Liver (tissue), 9 donors: ENCODE data around the gene STIM2. TPM values are rescaled to one million over a fixed set of nuclear protein-coding genes. Genes with fewer than 3 reads are reported as not detected.

Source experiments
- DNase-seq: peaks from one replicate; pipeline ENCODE4 v3.0.0-alpha.2; 2017; ENCODE audit warnings: low spot score
- H3K27ac ChIP-seq, 2 donors: one replicate each; pipeline ENCODE4 v1.7.0; 2013; ENCODE audit warnings: inconsistent platforms in 2 of 2, low read length in 2 of 2, control low read depth in 1 of 2, low read depth in 1 of 2, mild to moderate bottlenecking in 1 of 2
- H3K27me3 ChIP-seq, 4 donors: one replicate each; pipeline versions ENCODE4 v1.6.1 to v1.7.0; 2013; ENCODE audit warnings: low read length in 3 of 4, inconsistent platforms in 1 of 4, mild to moderate bottlenecking in 1 of 4, moderate library complexity in 1 of 4; ENCODE audit not compliant: control insufficient read depth in 4 of 4, insufficient read depth in 4 of 4
- H3K36me3 ChIP-seq, 4 donors: one replicate each; pipeline versions ENCODE4 v1.6.1 to v1.7.0; 2013; ENCODE audit warnings: low read length in 3 of 4, mild to moderate bottlenecking in 3 of 4, low read depth in 1 of 4, moderate library complexity in 1 of 4; ENCODE audit not compliant: control insufficient read depth in 4 of 4, insufficient read depth in 3 of 4
- H3K4me1 ChIP-seq, 4 donors: one replicate each; pipeline versions ENCODE4 v1.6.1 to v1.7.0; 2013; ENCODE audit warnings: low read length in 3 of 4, mild to moderate bottlenecking in 3 of 4, moderate library complexity in 1 of 4; ENCODE audit not compliant: control insufficient read depth in 4 of 4, insufficient read depth in 4 of 4
- H3K4me3 ChIP-seq, 3 donors: one replicate each; pipeline versions ENCODE4 v1.6.1 to v1.7.0; 2013; ENCODE audit warnings: low read length in 3 of 3, control low read depth in 1 of 3, low read depth in 1 of 3, mild to moderate bottlenecking in 1 of 3
- H3K9ac ChIP-seq, 2 donors: one replicate each; pipeline ENCODE4 v1.7.0; 2013; ENCODE audit warnings: low read length in 2 of 2, mild to moderate bottlenecking in 2 of 2, moderate library complexity in 2 of 2, control low read depth in 1 of 2, low read depth in 1 of 2
- H3K9me3 ChIP-seq, 4 donors: one replicate each; pipeline versions ENCODE4 v1.6.1 to v1.7.0; 2013; ENCODE audit warnings: low read length in 3 of 4; ENCODE audit not compliant: control insufficient read depth in 4 of 4
- EGR1 ChIP-seq, 2 donors: IDR thresholded peaks; 2 replicates each; pipeline ENCODE4 v1.6.1; 2016 to 2018; ENCODE audit warnings: antibody characterized with exemption in 2 of 2, low read depth in 2 of 2
- FOXA1 ChIP-seq: IDR thresholded peaks from 2 replicates; pipeline ENCODE4 v1.6.1; 2016; ENCODE audit warnings: antibody characterized with exemption
- FOXA2 ChIP-seq: IDR thresholded peaks from 2 replicates; pipeline ENCODE4 v1.6.1; 2016; ENCODE audit warnings: antibody characterized with exemption
- GABPA ChIP-seq, 2 donors: IDR thresholded peaks in 1 of 2; conservative IDR thresholded peaks in 1 of 2; 2 replicates each; pipeline ENCODE4 v1.6.1; 2016; ENCODE audit warnings: antibody characterized with exemption in 2 of 2, mild to moderate bottlenecking in 1 of 2, moderate library complexity in 1 of 2
- HNF4A ChIP-seq, 2 donors: conservative IDR thresholded peaks; 2 replicates each; pipeline ENCODE4 v1.6.1; 2016; ENCODE audit warnings: antibody characterized with exemption in 2 of 2, mild to moderate bottlenecking in 2 of 2
- HNF4G ChIP-seq: IDR thresholded peaks from 2 replicates; pipeline ENCODE4 v1.6.1; 2016; ENCODE audit warnings: antibody characterized with exemption
- JUND ChIP-seq, 2 donors: IDR thresholded peaks; 2 replicates each; pipeline ENCODE4 v1.6.1; 2016; ENCODE audit warnings: antibody characterized with exemption in 2 of 2
- MAX ChIP-seq: IDR thresholded peaks from 2 replicates; pipeline ENCODE4 v1.6.1; 2016; ENCODE audit warnings: antibody characterized with exemption
- NR2F2 ChIP-seq: IDR thresholded peaks from 2 replicates; pipeline ENCODE4 v1.6.1; 2016; ENCODE audit warnings: antibody characterized with exemption
- RAD21 ChIP-seq, 2 donors: IDR thresholded peaks; 2 replicates each; pipeline ENCODE4 v1.6.1; 2016; ENCODE audit warnings: antibody characterized with exemption in 2 of 2, mild to moderate bottlenecking in 2 of 2
- REST ChIP-seq: IDR thresholded peaks from 2 replicates; pipeline ENCODE4 v1.6.1; 2016; ENCODE audit warnings: antibody characterized with exemption, mild to moderate bottlenecking
- RXRA ChIP-seq, 2 donors: IDR thresholded peaks; 2 replicates each; pipeline ENCODE4 v1.6.1; 2017 to 2018; ENCODE audit warnings: antibody characterized with exemption in 2 of 2, mild to moderate bottlenecking in 1 of 2
- SP1 ChIP-seq: IDR thresholded peaks from 2 replicates; pipeline ENCODE4 v1.6.1; 2018; ENCODE audit warnings: antibody characterized with exemption, mild to moderate bottlenecking
- TAF1 ChIP-seq: conservative IDR thresholded peaks from 2 replicates; pipeline ENCODE4 v1.6.1; 2016; ENCODE audit warnings: antibody characterized with exemption, mild to moderate bottlenecking
- YY1 ChIP-seq: IDR thresholded peaks from 2 replicates; pipeline ENCODE4 v1.6.1; 2016; ENCODE audit warnings: antibody characterized with exemption, mild to moderate bottlenecking
- ZBTB33 ChIP-seq: IDR thresholded peaks from 2 replicates; pipeline ENCODE4 v1.6.1; 2016; ENCODE audit warnings: antibody characterized with exemption
- WGBS: extraction: QIAGEN DNeasy Blood & Tissue Kit; methylation state at CpG from one replicate; pipeline ENCODE4 v1.1.7; 2013; 5-methylcytosine and 5-hydroxymethylcytosine counted together
- polyA plus RNA-seq, 2 donors: library from polyadenylated mRNA; stranded (reverse) in 1 of 2; unstranded in 1 of 2; fragments of 200-250 nt in 1 of 2; fragments of >200 nt in 1 of 2; fragmentation: Nextera tagmentation in 1 of 2; extraction: Ambion mirVana in 1 of 2; gene quantifications; one replicate each; pipeline versions ENCODE4 v1.2.1 to v1.2.3, GENCODE V29; 2013 to 2015
- total RNA-seq, 2 donors: library from RNA; depleted of rRNA; stranded (reverse); fragments of >200 nt; gene quantifications; one replicate each; pipeline ENCODE4 v1.2.3, GENCODE V29; 2014
- donor health status: healthy.
- donor health status: healthy.
- donor health status: healthy.
- donor health status: healthy.
- donor health status: healthy.

The STIM2 gene
- total and polyA plus RNA-seq, 4 donors, result 5.4 to 11.1 (median 6.9) TPM

- no peak overlapping the region for H3K9ac ChIP-seq
- H3K4me1 ChIP-seq, result peaks cover 0 to 3% (median 0%) of the 10 kb centered on the region in 4 donors
- 97% methylated on average over 2 of the region's 2 CpGs for whole genome bisulfite sequencing
- no peak overlapping the region for H3K27ac ChIP-seq
- no peak for TF ChIP-seq EGR1 (IDR thresholded peaks at IDR 0.05; ENCODE audit: low read depth in 2 of 2)
- no peak for TF ChIP-seq YY1
- TF ChIP-seq RAD21 (IDR thresholded peaks at IDR 0.05), result no peak
- TF ChIP-seq HNF4G, result no peak
- TF ChIP-seq HNF4A (conservative IDR thresholded peaks at IDR 0.05), result no peak
- no peak for TF ChIP-seq SP1
- no peak for TF ChIP-seq RXRA (IDR thresholded peaks at IDR 0.05)
- no peak for DNase-seq
- H3K4me3 ChIP-seq, result no peak overlapping the region
- no peaks in the 10 kb centered on the region for H3K27me3 ChIP-seq
- no peaks in the 10 kb centered on the region for H3K9me3 ChIP-seq
- H3K36me3 ChIP-seq, result no peaks in the 10 kb centered on the region
These were observed 117.9 kb downstream of the STIM2 start for GRCh38 chr4:26978387-26979053.

- no peaks in the 10 kb centered on the region for H3K4me1 ChIP-seq
- H3K4me3 ChIP-seq, result no peak overlapping the region
- no peak overlapping the region for H3K27ac ChIP-seq
- TF ChIP-seq FOXA1 (no peak), JUND (IDR thresholded peaks at IDR 0.05) (no peak), RXRA (IDR thresholded peaks at IDR 0.05) (no peak), HNF4G (no peak), TAF1 (no peak), YY1 (no peak), NR2F2 (no peak), MAX (no peak), GABPA (IDR thresholded peaks at IDR 0.05 in 1 of 2, conservative IDR thresholded peaks at IDR 0.05 in 1 of 2) (no peak), FOXA2 (no peak)
- no peaks in the 10 kb centered on the region for H3K27me3 ChIP-seq
- H3K9me3 ChIP-seq, result no peaks in the 10 kb centered on the region
- DNase-seq, result no peak
- H3K9ac ChIP-seq, result no peak overlapping the region
- WGBS, result 88% methylated on average over 3 of the region's 3 CpGs
- H3K36me3 ChIP-seq, result no peaks in the 10 kb centered on the region
These were observed 124.3 kb downstream of the STIM2 start for GRCh38 chr4:26984896-26985295.

DNA sequence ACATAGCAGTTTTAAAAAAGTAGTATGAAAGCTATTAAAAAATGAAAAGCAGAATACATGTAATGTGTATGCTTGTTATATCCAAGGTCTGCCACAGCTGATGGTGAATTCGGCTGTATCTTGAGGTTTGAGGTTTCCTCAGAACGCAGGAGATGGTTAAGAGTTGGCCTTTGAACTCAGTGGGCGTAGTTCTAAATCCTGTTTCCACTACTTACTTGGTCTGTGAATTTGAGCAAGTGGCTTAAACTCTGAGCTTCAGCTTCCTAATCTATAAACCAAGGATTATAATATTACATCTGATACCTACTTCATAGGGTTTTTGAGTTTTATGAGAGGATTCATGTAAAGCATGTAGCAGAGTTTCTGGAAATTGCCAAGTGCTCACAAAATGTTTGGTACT is 125.2 kb downstream of the STIM2 start:
- WGBS, result 67% methylated on average over 3 of the region's 3 CpGs
- no peak overlapping the region for H3K4me3 ChIP-seq
- H3K27ac ChIP-seq, result no peak overlapping the region
- no peaks in the 10 kb centered on the region for H3K4me1 ChIP-seq
- no peak for DNase-seq
- H3K9ac ChIP-seq, result no peak overlapping the region
- H3K9me3 ChIP-seq, result no peaks in the 10 kb centered on the region
- no peaks in the 10 kb centered on the region for H3K36me3 ChIP-seq
- TF ChIP-seq YY1 (no peak), TAF1 (no peak), FOXA1 (no peak), ZBTB33 (no peak), REST (no peak), FOXA2 (no peak)
- H3K27me3 ChIP-seq, result no peaks in the 10 kb centered on the region
